K562 (cell line): ENCODE results near the gene EMP2. TPM values are rescaled to one million over a fixed set of nuclear protein-coding genes. Genes with fewer than 3 reads are reported as not detected.

Experiments used
- ARNT ChIP-seq, 2 experiments: fragments of 450-650 bp; IDR thresholded peaks; 2 replicates each; pipeline ENCODE4 v1.6.1; 2016; ENCODE audit warnings: mild to moderate bottlenecking in 1 of 2
- CBX5 ChIP-seq: IDR thresholded peaks from 2 replicates; pipeline ENCODE4 v1.6.1; 2014; ENCODE audit warnings: low read depth, borderline replicate concordance
- EGR1 ChIP-seq: fragments of 450-650 bp; conservative IDR thresholded peaks from 2 replicates; pipeline ENCODE4 v1.6.1; 2017; ENCODE audit warnings: mild to moderate bottlenecking
- GATA2 ChIP-seq: sonication (generic); formaldehyde crosslinking; IDR thresholded peaks from 2 replicates; pipeline ENCODE4 v1.4.0; 2020; ENCODE audit warnings: mild to moderate bottlenecking, missing genetic modification reagents
- HLTF ChIP-seq: fragments of 450-650 bp; IDR thresholded peaks from 2 replicates; pipeline ENCODE4 v1.6.1; 2016
- KLF16 ChIP-seq: IDR thresholded peaks from 2 replicates; pipeline ENCODE4 v1.6.1; 2016; ENCODE audit warnings: antibody characterized with exemption
- RFX5 ChIP-seq: IDR thresholded peaks from 2 replicates; pipeline ENCODE4 v1.6.1; 2011; ENCODE audit warnings: low read depth, mild to moderate bottlenecking, improper control_type of control experiment, low read length
- SMAD2 ChIP-seq: fragments of 150-350 bp; IDR thresholded peaks from 2 replicates; pipeline ENCODE4 v1.6.1; 2014; ENCODE audit warnings: low read depth, mild to moderate bottlenecking, low read length
- SMAD4 ChIP-seq: fragments of 250-450 bp; sonication (Bioruptor Pico); conservative IDR thresholded peaks from 2 replicates; pipeline ENCODE4 v1.8.0; 2021; ENCODE audit warnings: inconsistent platforms, mild to moderate bottlenecking, moderate library complexity
- SMARCA4 ChIP-seq: fragments of 450-650 bp; IDR thresholded peaks from 2 replicates; pipeline ENCODE4 v1.6.1; 2016
- SMARCC2 ChIP-seq: fragments of 450-650 bp; IDR thresholded peaks from 2 replicates; pipeline ENCODE4 v1.6.1; 2017; ENCODE audit warnings: antibody characterized with exemption, moderate library complexity, mild to moderate bottlenecking, low read depth
- SPI1 ChIP-seq: IDR thresholded peaks from 2 replicates; pipeline ENCODE4 v1.6.1; 2011; ENCODE audit warnings: low read depth, low read length, control low read depth, borderline replicate concordance
- SUPT5H ChIP-seq: fragments of 450-650 bp; IDR thresholded peaks from 2 replicates; pipeline ENCODE4 v1.6.1; 2016
- TAL1 ChIP-seq: fragments of 450-650 bp; IDR thresholded peaks from 2 replicates; pipeline ENCODE4 v1.6.1; 2016; ENCODE audit warnings: mild to moderate bottlenecking
- TFAM ChIP-seq: fragments of 250-450 bp; sonication (Bioruptor Pico); conservative IDR thresholded peaks from 2 replicates; pipeline ENCODE4 v1.5.0; 2021; ENCODE audit warnings: mild to moderate bottlenecking, moderate library complexity
- ZNF12 ChIP-seq: sonication (generic); formaldehyde crosslinking; IDR thresholded peaks from 2 replicates; pipeline ENCODE4 v1.4.0; 2020; ENCODE audit warnings: mild to moderate bottlenecking, missing genetic modification reagents
- ZNF263 ChIP-seq: sonication (generic); formaldehyde crosslinking; IDR thresholded peaks from 2 replicates; pipeline ENCODE4 v1.8.0; 2022; ENCODE audit warnings: mild to moderate bottlenecking, missing genetic modification reagents, borderline replicate concordance
- ZNF274 ChIP-seq: IDR thresholded peaks from 2 replicates; pipeline ENCODE4 v1.6.1; 2011; ENCODE audit warnings: low read depth, mild to moderate bottlenecking, low read length, moderate library complexity, borderline replicate concordance
- ZNF282 ChIP-seq: sonication (generic); formaldehyde crosslinking; IDR thresholded peaks from 2 replicates; pipeline ENCODE4 v1.8.1; 2023; ENCODE audit warnings: missing genetic modification reagents
- polyA plus RNA-seq, 8 experiments: library from polyadenylated mRNA; depleted of rRNA in 4 of 8; stranded (reverse) in 5 of 8; unstranded in 3 of 8; fragments of >200 nt; fragmentation: Nextera tagmentation in 2 of 8; fragmentation: Illumina TruSeq in 1 of 8; extraction: Ambion mirVana in 2 of 8; extraction: Trizol in 1 of 8; gene quantifications; 2 replicates each; pipeline versions ENCODE4 v1.2.1 to v1.2.3, GENCODE V29; 2011 to 2014; ENCODE audit warnings: inconsistent platforms in 1 of 8, missing spikeins in 1 of 8
- total RNA-seq, 7 experiments: library from RNA; depleted of rRNA in 6 of 7; stranded (reverse); fragments of >200 nt in 6 of 7; fragmentation: Illumina TruSeq in 2 of 7; extraction: Trizol in 2 of 7; gene quantifications; 2 replicates each; pipeline versions ENCODE4 v1.2.1 to v1.2.3, GENCODE V29; 2011 to 2021; ENCODE audit warnings: low replicate concordance in 1 of 7
- TF ChIP-seq, protein P1 (sequence below): fragments of 450-650 bp; formaldehyde crosslinking; IDR thresholded peaks from 2 replicates; pipeline ENCODE4 v1.4.0; 2020; ENCODE audit warnings: mild to moderate bottlenecking, moderate library complexity
- TF ChIP-seq, protein P2 (sequence below): sonication (generic); formaldehyde crosslinking; IDR thresholded peaks from 2 replicates; pipeline ENCODE4 v1.8.0; 2022; ENCODE audit warnings: missing genetic modification reagents, mild to moderate bottlenecking, moderate library complexity, borderline replicate concordance
- TF ChIP-seq, protein P3 (sequence below), 2 experiments: fragments of 450-650 bp in 1 of 2; sonication (generic) in 1 of 2; formaldehyde crosslinking in 1 of 2; IDR thresholded peaks in 1 of 2; conservative IDR thresholded peaks in 1 of 2; 2 replicates each; pipeline versions ENCODE4 v1.6.1 to v1.8.1; 2016 to 2023; ENCODE audit warnings: mild to moderate bottlenecking in 2 of 2, moderate library complexity in 2 of 2, inconsistent platforms in 1 of 2, missing genetic modification reagents in 1 of 2
- TF ChIP-seq, protein P4 (sequence below), 2 experiments: fragments of 250-450 bp in 1 of 2; fragments of 450-650 bp in 1 of 2; sonication (Bioruptor Pico) in 1 of 2; IDR thresholded peaks; 2 replicates each; pipeline versions ENCODE4 v1.6.1 to v1.8.0; 2016 to 2021; ENCODE audit warnings: mild to moderate bottlenecking in 2 of 2, moderate library complexity in 2 of 2, missing compliant biosample characterization in 1 of 2, missing genetic modification characterization in 1 of 2

Gene EMP2
- total and polyA plus RNA-seq, 9 of the 15 experiments (the other 6 are each of a cell fraction or from before 2014, with no cell fraction given), result 0.73 to 6.2 (median 3.1) TPM

DNA sequence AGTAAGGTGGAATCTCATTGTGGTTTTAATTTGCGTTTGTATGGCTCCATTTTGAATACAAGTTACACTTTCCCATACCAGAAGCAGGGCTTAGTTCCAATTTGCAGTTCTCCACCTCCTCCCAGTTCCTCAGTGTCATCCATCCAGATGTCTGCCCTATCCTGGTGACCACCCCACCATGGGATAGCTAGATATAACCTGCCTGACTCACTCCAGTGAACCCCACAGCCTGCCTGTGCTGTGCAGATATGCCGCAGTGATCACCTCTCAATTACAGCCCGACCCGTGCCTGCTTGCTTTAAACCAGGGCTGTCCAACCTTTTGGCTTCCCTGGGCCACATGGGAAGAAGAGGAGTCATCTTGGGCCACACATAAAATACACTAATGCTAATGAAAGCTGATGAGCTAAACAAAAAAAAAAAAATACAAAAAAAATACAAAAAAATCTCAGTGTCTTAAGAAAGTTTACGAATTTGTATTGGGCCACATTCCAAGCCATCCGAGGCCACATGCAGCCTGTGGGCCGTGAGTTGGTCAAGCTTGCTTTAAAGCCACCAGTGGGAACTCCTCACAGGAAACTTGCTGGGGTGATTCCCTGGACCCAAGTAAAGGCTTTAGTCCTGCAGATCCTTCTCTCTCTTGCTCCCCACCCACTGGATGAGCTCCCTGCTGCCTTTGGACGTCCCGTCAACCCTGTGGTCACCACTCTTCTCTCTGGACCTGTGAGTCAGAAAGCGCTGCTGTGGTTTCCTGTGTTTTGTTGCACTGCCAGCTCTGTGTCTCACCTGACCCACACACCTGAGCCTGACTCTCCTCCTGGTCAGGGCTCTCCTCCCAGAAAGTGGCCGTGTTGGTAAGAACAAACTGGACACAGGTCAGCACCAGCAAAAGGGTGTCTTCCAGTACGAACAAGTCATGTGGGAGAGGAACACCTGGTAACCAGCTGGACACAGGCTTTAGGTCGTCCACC is 83.0 kb downstream of the EMP2 start (continued):
- TF ChIP-seq, protein P1, sequence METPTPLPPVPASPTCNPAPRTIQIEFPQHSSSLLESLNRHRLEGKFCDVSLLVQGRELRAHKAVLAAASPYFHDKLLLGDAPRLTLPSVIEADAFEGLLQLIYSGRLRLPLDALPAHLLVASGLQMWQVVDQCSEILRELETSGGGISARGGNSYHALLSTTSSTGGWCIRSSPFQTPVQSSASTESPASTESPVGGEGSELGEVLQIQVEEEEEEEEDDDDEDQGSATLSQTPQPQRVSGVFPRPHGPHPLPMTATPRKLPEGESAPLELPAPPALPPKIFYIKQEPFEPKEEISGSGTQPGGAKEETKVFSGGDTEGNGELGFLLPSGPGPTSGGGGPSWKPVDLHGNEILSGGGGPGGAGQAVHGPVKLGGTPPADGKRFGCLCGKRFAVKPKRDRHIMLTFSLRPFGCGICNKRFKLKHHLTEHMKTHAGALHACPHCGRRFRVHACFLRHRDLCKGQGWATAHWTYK (CRISPR knock-in tag), result no peak
- TF ChIP-seq SMARCA4 (peak; percentile 93), SMAD2 (no peak), TFAM (no peak), SMARCC2 (peak; percentile 84), SMAD4 (CRISPR knock-in tag) (peak; percentile 87), ZNF12 (no peak), TAL1 (peak; percentile 99), GATA2 (CRISPR knock-in tag) (peak; percentile 97), SUPT5H (no peak), EGR1 (0 out of 2 replicates have a peak, but pooled peaks have one; percentile 38), CBX5 (peak; percentile 44; the same call in 1 of the 2 replicates), ZNF282 (CRISPR knock-in tag) (no peak), HLTF (0 out of 2 replicates have a peak, but pooled peaks have one; percentile 48), KLF16 (peak; percentile 96), ZNF263 (CRISPR knock-in tag) (peak; percentile 66; the same call in 1 of the 2 replicates), ARNT (IDR thresholded peaks at IDR 0.05) (peak; percentile 86 to 94), ZNF274 (peak; percentile 72; the same call in 1 of the 2 replicates), SPI1 (peak; percentile 53; the same call in 1 of the 2 replicates), RFX5 (no peak)
- TF ChIP-seq, protein P2, sequence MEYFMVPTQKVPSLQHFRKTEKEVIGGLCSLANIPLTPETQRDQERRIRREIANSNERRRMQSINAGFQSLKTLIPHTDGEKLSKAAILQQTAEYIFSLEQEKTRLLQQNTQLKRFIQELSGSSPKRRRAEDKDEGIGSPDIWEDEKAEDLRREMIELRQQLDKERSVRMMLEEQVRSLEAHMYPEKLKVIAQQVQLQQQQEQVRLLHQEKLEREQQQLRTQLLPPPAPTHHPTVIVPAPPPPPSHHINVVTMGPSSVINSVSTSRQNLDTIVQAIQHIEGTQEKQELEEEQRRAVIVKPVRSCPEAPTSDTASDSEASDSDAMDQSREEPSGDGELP (CRISPR knock-in tag), result peak; percentile 65
- TF ChIP-seq, protein P3, sequence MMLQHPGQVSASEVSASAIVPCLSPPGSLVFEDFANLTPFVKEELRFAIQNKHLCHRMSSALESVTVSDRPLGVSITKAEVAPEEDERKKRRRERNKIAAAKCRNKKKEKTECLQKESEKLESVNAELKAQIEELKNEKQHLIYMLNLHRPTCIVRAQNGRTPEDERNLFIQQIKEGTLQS (IDR thresholded peaks at IDR 0.05), result peak; percentile 90
- TF ChIP-seq, protein P3 (CRISPR knock-in tag; conservative IDR thresholded peaks at IDR 0.05), result peak; percentile 77; the same call in 1 of the 2 replicates
- TF ChIP-seq, protein P4, sequence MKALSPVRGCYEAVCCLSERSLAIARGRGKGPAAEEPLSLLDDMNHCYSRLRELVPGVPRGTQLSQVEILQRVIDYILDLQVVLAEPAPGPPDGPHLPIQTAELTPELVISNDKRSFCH (CRISPR knock-in tag; IDR thresholded peaks at IDR 0.05), result no peak
- TF ChIP-seq, protein P4 (tag; IDR thresholded peaks at IDR 0.05), result peak; percentile 25; the same call in 1 of the 2 replicates
